Vagina (tissue), 2 donors: ENCODE measurements around the gene GOLGA6L7.

Experiments used
- CTCF ChIP-seq, 3 experiments: fragments of 450-650 bp in 2 of 3; fragments of 200-600 bp in 1 of 3; sonication (generic) in 1 of 3; IDR thresholded peaks; one replicate each; pipeline ENCODE4 v1.5.1; 2017 to 2019; ENCODE audit warnings: antibody characterized with exemption in 3 of 3, mild to moderate bottlenecking in 2 of 3, moderate library complexity in 2 of 3
- POLR2A ChIP-seq, 2 donors: fragments of 450-650 bp; IDR thresholded peaks; one replicate each; pipeline ENCODE4 v1.6.1; 2017; ENCODE audit warnings: antibody characterized with exemption in 2 of 2, mild to moderate bottlenecking in 2 of 2, moderate library complexity in 2 of 2

DNA sequence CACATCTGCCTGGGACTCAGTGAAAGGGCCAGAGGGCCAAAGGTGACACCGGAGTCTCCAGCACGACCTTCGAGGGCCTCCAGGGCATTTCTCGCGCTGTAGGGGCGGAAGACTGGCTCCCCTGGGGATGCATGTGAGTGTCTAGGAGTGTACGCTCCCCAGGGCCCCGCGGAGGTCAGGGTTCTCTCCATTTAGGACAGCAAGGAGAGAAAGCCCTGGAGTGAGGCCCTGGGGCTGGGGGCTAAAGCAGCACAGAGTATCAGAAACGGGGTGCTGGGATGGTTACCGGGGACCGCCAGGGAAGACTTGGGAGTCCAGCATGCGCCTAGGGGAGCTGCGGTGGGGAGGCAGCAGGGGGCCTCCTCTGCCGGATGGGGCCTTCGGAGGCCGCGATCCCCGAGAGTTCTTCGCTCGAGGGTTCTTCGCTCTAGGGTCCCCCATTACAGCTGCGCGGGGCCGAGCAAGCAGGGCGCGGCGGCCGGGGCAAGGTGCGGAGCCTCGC, 36.7 kb upstream of the GOLGA6L7 start:
- TF ChIP-seq CTCF (IDR thresholded peaks at IDR 0.05) (no peak), POLR2A (IDR thresholded peaks at IDR 0.05) (no peak)
